CD4-positive, alpha-beta T cell treated with Interleukin-17A for 1 hour (primary cell): ENCODE measurements around the gene ZFP62.
A peak's percentile ranks its signal among the peaks of the same experiment; 100 is the strongest.
"Not testable (repeated sequence)": the region's sequence is repeated elsewhere in the genome, so short reads cannot be mapped to it uniquely, and the experiment has no call there.

Source experiments
- DNase-seq: peaks from one replicate; pipeline ENCODE4 v3.0.0-alpha.2; 2020

Gene ZFP62

DNA sequence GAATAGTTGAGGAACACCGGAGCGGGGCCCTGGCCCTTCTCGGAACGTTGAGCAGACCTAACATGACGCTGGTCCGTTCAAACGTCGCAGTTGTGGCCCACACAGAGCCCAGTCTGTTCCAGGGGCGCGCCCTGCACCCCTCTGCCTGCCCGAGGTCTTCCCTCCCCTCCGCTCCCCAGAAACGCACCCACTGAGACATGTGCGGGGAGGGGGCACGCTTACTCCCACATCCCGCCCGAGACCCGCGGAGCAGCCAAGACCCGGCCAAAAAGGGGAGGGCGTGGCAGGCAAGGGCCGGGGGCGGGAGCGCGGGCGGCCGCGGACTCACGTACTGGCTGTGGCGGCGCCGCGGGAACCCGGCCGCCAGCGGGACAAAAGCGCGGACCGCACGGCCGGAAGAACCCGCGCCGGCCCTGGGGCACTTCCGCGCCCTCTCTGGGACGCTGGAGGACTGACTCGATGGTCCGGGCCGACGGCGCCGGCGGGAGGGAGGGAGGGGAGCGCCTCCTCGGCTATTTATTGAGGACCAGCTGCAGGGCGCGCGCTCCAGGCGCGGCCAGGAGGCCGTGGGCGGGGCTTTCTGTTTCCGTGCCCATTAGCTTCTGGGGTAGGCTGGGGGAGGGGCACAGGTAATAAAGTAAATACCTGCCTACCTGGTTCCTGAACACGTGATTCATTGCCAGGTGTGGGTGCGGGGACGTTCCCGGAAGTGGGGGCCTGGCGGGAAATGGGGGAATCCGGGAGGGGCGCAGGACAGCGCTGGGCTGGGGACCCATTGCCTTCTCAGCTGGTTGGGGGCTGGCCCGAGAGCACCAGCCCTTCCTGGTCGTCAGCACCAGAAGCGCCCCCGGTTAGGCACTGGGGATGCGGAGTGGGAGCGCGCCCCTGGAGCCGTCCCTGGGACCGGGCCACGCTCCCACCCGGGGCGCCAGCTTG is at the start of gene ZFP62:
Gene ZFP62, minus strand, starts transcription at position 390 of the 936 bp plus-strand sequence. Its CDS starts 57 bp downstream, at position 333.
- DNase-seq = peak; percentile 92

GRCh38 chr5:180910735-180911134 is 49.7 kb upstream of the ZFP62 start:
- DNase-seq = no peak

- no peak for DNase-seq
Measured at GRCh38 chr5:180910182-180910581, 49.1 kb upstream of the ZFP62 start.

- DNase-seq = no peak
Measured at GRCh38 chr5:180909782-180910181, 48.7 kb upstream of the ZFP62 start.

DNA sequence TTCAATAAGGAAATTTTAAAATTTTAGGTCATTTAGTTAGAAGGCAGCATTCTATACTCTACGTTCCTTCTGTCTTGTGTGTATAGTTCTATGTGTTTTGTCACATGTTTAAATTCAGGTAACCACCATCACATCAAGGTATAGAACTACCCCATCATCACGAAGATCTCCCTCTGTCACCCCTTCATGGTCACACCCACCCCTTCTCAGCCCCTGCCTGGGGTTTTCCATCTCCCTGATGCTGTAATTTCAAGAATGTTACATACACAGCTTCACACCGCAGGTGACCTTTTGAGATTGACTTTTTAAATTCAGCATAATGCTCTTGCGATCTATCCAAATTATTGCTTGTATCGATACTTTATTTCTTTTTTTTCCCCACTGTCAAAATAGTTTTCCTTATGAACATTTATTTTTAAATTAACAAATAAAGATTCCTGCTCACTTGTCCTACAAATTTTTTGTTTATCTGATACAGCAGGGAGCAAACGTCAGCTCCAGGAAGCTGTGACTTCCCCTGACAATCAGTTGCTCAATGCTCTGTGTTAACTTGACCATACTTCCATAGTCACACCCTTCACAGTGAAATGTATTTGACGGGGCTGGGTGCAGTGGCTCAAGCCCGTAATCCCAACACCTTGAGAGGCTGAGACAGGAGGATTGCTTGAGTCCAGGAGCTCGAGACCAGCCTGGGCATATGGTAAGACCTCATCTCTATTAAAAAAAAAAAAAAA is 48.1 kb upstream of the ZFP62 start:
- DNase-seq = no peak

GRCh38 chr5:180908400-180908799 is 47.3 kb upstream of the ZFP62 start:
- no peak for DNase-seq

DNA sequence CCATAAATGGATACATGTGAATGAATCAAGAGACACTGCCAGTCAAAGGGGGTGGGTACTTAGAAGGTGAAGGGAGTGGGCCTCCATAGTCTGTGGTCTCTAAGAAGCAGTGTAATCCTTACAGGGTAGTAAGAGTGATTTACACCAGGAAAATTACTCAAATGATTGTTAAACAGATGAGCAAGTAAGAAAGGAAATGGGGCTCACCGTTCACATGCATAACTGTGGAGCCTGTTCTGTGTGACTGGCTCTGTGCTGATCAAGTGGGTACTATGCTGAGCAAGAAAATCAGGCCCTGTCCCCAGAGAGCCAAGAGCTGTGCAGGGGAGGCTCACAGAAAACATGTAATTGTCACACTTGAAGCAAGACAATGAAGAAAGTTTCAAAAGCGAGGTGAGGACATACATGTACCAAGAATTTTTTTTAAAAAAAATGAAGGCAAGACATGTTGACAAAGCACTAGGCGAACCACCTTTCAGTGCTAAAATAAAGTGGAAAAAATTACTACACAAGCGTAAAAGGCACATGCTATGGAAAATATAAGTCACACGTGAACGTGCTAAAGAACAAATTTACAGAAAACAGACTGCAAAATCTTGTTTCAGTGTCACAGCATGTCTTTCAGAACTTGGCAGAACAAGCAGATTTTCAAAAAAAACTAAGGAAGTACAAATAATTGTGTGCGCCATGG is 40.4 kb upstream of the ZFP62 start:
- no peak for DNase-seq

DNA sequence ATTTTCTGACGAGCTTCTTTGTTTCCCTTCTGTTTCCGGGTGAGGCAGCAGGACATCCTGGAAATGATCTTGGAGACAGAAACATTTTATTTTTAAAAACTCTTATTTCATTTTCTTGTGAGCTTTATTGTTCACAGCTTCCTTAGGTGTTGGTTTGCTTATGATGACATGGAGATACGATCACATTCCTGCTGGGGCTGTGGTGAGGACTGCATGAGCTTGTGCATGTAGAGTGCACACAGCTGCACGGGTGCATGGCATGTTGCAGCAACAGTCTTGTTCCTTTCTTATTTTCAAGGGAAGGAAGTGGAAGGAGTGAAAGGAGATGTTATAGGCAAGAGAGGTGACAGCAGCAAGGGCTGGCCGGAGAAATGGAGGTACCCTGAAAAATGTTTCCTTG is 39.1 kb upstream of the ZFP62 start:
- no peak for DNase-seq

- no peak for DNase-seq
Measured at GRCh38 chr5:180898621-180899246, 37.7 kb upstream of the ZFP62 start, which contains the start of gene BTNL8. Gene BTNL8, plus strand, starts transcription at chr5:180899159. Its CDS starts 152 bp downstream, at chr5:180899311.

- not testable (repeated sequence) for DNase-seq
Measured at GRCh38 chr5:180895330-180895729, 34.3 kb upstream of the ZFP62 start.

DNA sequence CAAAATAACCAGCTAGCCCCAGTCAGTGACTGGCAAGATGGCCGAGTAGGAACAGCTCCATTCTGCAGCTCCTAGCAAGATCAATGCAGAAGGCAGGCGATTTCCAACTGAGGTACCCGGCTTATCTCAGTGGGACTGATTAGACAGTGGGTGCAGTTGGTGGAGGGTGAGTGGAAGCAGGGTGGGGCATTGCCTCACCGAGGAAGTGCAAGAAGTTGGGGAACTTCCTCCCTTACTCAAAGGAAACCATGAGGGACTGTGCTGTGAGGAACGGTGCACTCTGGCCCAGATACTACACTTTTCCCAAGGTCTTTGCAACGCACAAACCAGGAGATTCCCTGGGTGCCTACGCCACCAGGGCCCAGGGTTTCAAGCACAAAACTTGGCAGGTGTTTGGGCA is 28.3 kb upstream of the ZFP62 start:
- DNase-seq = no peak

- DNase-seq = not testable (repeated sequence)
Measured at GRCh38 chr5:180885845-180886529, 24.9 kb upstream of the ZFP62 start.

GRCh38 chr5:180875860-180876426 is 14.9 kb upstream of the ZFP62 start:
- DNase-seq = no peak

- DNase-seq = no peak
Measured at GRCh38 chr5:180874804-180875582, 13.9 kb upstream of the ZFP62 start.

GRCh38 chr5:180873615-180874520 is 12.8 kb upstream of the ZFP62 start:
- DNase-seq = peak; percentile 38

DNA sequence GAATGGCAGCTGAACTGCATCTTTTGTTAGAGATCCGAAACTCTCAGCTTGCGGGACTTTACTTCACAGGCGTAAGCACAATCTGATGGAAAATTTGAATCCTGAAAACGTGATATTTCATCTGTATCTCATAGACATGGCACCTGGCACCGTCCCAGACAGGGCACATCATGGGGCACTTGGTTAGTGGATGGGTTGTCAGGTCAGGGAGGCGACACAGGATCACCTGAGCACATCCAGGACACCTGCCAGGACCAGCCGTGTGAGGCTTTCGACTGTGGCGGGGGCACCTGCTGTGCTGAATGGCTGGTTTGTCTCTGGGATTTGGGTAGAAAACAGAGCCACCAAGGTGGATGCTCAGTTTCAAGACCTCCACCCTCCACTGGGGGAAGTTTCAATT is 11.3 kb upstream of the ZFP62 start:
- no peak for DNase-seq

- DNase-seq = no peak
Measured at GRCh38 chr5:180870276-180871068, 9.4 kb upstream of the ZFP62 start.

GRCh38 chr5:180869587-180869986 is 8.5 kb upstream of the ZFP62 start:
- DNase-seq = no peak

GRCh38 chr5:180868960-180869359 is 7.9 kb upstream of the ZFP62 start:
- DNase-seq = peak; percentile 65
